GM12878 (cell line): ENCODE results near the gene RRN3. TPM values are rescaled to one million over a fixed set of nuclear protein-coding genes. Genes with fewer than 3 reads are reported as not detected.

Experiments
- ATAC-seq: fragments of 200-7000 bp; cut with Tn5 transposase; 3 replicates; pipeline ENCODE4 v1.9.1; 2020; ENCODE audit warnings: mild to moderate bottlenecking, moderate library complexity
- BruUV-seq: library from RNA; stranded (reverse); fragments of 400-500 nt; replicated peaks from 2 replicates; lab custom pipeline; 2021; lab: Mats Ljungman, UMichigan
- CTCF ChIA-PET: fragments of 300-600 bp; sonication (Branson Sonifier 250); formaldehyde crosslinking; extraction: SDS; loops from one replicate; lab custom pipeline; 2021; ENCODE audit warnings: inconsistent platforms; lab: Yijun Ruan, JAX
- POLR2A ChIA-PET: fragments of 350-600 bp; formaldehyde crosslinking; extraction: SDS; loops from one replicate; lab custom pipeline; 2021; ENCODE audit warnings: inconsistent platforms; lab: Charles Lee
- RAD21 ChIA-PET: fragments of 300-600 bp; sonication (Branson Sonifier 250); formaldehyde crosslinking; loops from one replicate; lab custom pipeline; 2023; ENCODE audit warnings: antibody characterized with exemption; ENCODE audit not compliant: unreplicated experiment; lab: Charles Lee
- SMC1A ChIA-PET: fragments of 300-600 bp; sonication (Branson Sonifier 250); formaldehyde crosslinking; loops from one replicate; lab custom pipeline; 2023; ENCODE audit not compliant: unreplicated experiment, uncharacterized antibody; lab: Charles Lee
- DNase-seq: peaks from one replicate; pipeline ENCODE4 v3.0.0-alpha.2; 2011; ENCODE audit warnings: low read depth, low spot score
- FAIRE-seq: peaks from 3 replicates; lab custom pipeline; 2011; peaks lifted over from hg19 to GRCh38; lab: Jason Lieb, UNC
- H2AFZ ChIP-seq: 2 replicates; pipeline ENCODE4 v1.6.0; 2011; ENCODE audit warnings: low read depth, low read length, control low read depth; ENCODE audit not compliant: control insufficient read depth
- H3K27ac ChIP-seq: 2 replicates; pipeline ENCODE4 v1.5.1; 2011; ENCODE audit warnings: control low read depth; ENCODE audit not compliant: control insufficient read depth, insufficient read depth
- H3K27me3 ChIP-seq, 2 experiments: replicated peaks in 1 of 2; 2 replicates each; pipeline versions ENCODE4 v1.6.0 to v1.6.1; 2011; ENCODE audit warnings: low read length in 1 of 2; ENCODE audit not compliant: control insufficient read depth in 2 of 2, insufficient read depth in 2 of 2
- H3K36me3 ChIP-seq, 2 experiments: 2 replicates each; pipeline ENCODE4 v1.5.1; 2011; ENCODE audit warnings: low read length in 1 of 2; ENCODE audit not compliant: control insufficient read depth in 2 of 2, insufficient read depth in 2 of 2
- H3K4me1 ChIP-seq: 2 replicates; pipeline ENCODE4 v1.6.1; 2011; ENCODE audit warnings: mild to moderate bottlenecking, low read length, moderate library complexity, mixed read lengths; ENCODE audit not compliant: control insufficient read depth, insufficient read depth
- H3K4me2 ChIP-seq: 2 replicates; pipeline ENCODE4 v1.6.0; 2011; ENCODE audit warnings: control low read depth; ENCODE audit not compliant: control insufficient read depth, insufficient read depth
- H3K4me3 ChIP-seq: fragments of 200-600 bp; sonication (generic); 2 replicates; pipeline ENCODE4 v1.5.1; 2016
- H3K79me2 ChIP-seq: 2 replicates; pipeline ENCODE4 v1.6.0; 2011; ENCODE audit warnings: low read length; ENCODE audit not compliant: control insufficient read depth, insufficient read depth
- H3K9ac ChIP-seq: 2 replicates; pipeline ENCODE4 v1.8.0; 2011; ENCODE audit warnings: low read length, control low read depth, mixed read lengths; ENCODE audit not compliant: control insufficient read depth, insufficient read depth
- H3K9me3 ChIP-seq: replicated peaks from 3 replicates; pipeline ENCODE4 v1.5.1; 2011; ENCODE audit warnings: mild to moderate bottlenecking, low read length; ENCODE audit not compliant: control insufficient read depth, insufficient read depth
- H4K20me1 ChIP-seq: 2 replicates; pipeline ENCODE4 v1.6.0; 2011; ENCODE audit not compliant: control insufficient read depth, insufficient read depth
- DPF2 ChIP-seq: fragments of 450-650 bp; IDR thresholded peaks from 2 replicates; pipeline ENCODE4 v1.6.1; 2017; ENCODE audit warnings: mild to moderate bottlenecking
- E2F4 ChIP-seq: IDR thresholded peaks from 2 replicates; pipeline ENCODE4 v1.6.1; 2012; ENCODE audit warnings: low read depth, low read length, improper control_type of control experiment
- EP300 ChIP-seq, 2 experiments: fragments of 150-350 bp in 1 of 2; IDR thresholded peaks; 2 replicates each; pipeline ENCODE4 v1.6.1; 2011 to 2012; ENCODE audit warnings: low read depth in 2 of 2, low read length in 2 of 2, borderline replicate concordance in 1 of 2, improper control_type of control experiment in 1 of 2, inconsistent platforms in 1 of 2; ENCODE audit not compliant: control insufficient read depth in 1 of 2
- IRF3 ChIP-seq: fragments of 450-650 bp; IDR thresholded peaks from 2 replicates; pipeline ENCODE4 v1.6.1; 2014; ENCODE audit warnings: mild to moderate bottlenecking
- NKRF ChIP-seq: fragments of 450-650 bp; conservative IDR thresholded peaks from 2 replicates; pipeline ENCODE4 v1.6.1; 2017; ENCODE audit warnings: mild to moderate bottlenecking, moderate library complexity
- SMAD1 ChIP-seq: fragments of 450-650 bp; IDR thresholded peaks from 2 replicates; pipeline ENCODE4 v1.6.1; 2018; ENCODE audit warnings: mild to moderate bottlenecking, low read depth; ENCODE audit not compliant: partially characterized antibody
- SMAD5 ChIP-seq: IDR thresholded peaks from 2 replicates; pipeline ENCODE4 v1.6.1; 2016; ENCODE audit warnings: antibody characterized with exemption, low read depth
- SP1 ChIP-seq: IDR thresholded peaks from one replicate; pipeline ENCODE4 v1.6.1; 2011; ENCODE audit warnings: low read depth, low read length
- SPI1 ChIP-seq: IDR thresholded peaks from 2 replicates; pipeline ENCODE4 v1.6.1; 2011; ENCODE audit warnings: low read depth, mild to moderate bottlenecking, low read length, moderate library complexity, borderline replicate concordance; ENCODE audit not compliant: insufficient read depth
- TARDBP ChIP-seq: IDR thresholded peaks from 2 replicates; pipeline ENCODE4 v1.6.1; 2016; ENCODE audit warnings: borderline replicate concordance
- WRNIP1 ChIP-seq: IDR thresholded peaks from 2 replicates; pipeline ENCODE4 v1.6.1; 2011; ENCODE audit warnings: low read depth, low read length, improper control_type of control experiment, borderline replicate concordance
- ZSCAN29 ChIP-seq: fragments of 450-650 bp; IDR thresholded peaks from 2 replicates; pipeline ENCODE4 v1.6.1; 2017; ENCODE audit warnings: mild to moderate bottlenecking, moderate library complexity
- WGBS: methylation state at CpG from one replicate; pipeline ENCODE4 v1.1.6; 2016; ENCODE audit warnings: low lambda C conversion rate; ENCODE audit not compliant: insufficient replicate concordance, insufficient coverage; ENCODE audit errors: missing lambda C conversion rate; 5-methylcytosine and 5-hydroxymethylcytosine counted together
- in situ Hi-C: fragments of 300-500 bp; cut with MboI; formaldehyde crosslinking; loops from 9 replicates; pipeline ENCODE4 v1.14.3; 2018; ENCODE audit warnings: mixed read lengths
- intact Hi-C: fragments of 100-400 bp; cut with micrococcal nuclease; formaldehyde crosslinking; loops from one replicate; pipeline ENCODE4 v1.14.2; 2022; ENCODE audit not compliant: unreplicated experiment
- polyA plus RNA-seq, 11 experiments: library from polyadenylated mRNA; depleted of rRNA in 4 of 11; unstranded in 6 of 11; stranded (reverse) in 5 of 11; fragments of >200 nt; fragmentation: Nextera tagmentation in 4 of 11; fragmentation: Illumina TruSeq in 1 of 11; extraction: Ambion mirVana in 4 of 11; extraction: Trizol in 1 of 11; gene quantifications; 1 replicate in 1 of 11; 2 replicates in 10 of 11; pipeline versions ENCODE4 v1.2.1 to v1.2.3, GENCODE V29; 2011 to 2016; ENCODE audit warnings: inconsistent platforms in 2 of 11, missing spikeins in 2 of 11, low read depth in 1 of 11
- total RNA-seq, 4 experiments: library from RNA; depleted of rRNA in 3 of 4; stranded (reverse); fragments of >200 nt in 3 of 4; fragmentation: Illumina TruSeq in 1 of 4; extraction: Trizol in 1 of 4; gene quantifications; 2 replicates each; pipeline versions ENCODE4 v1.2.1 to v1.2.3, GENCODE V29; 2013 to 2021

Gene RRN3
- total and polyA plus RNA-seq, 10 of the 15 experiments (the other 5 are each of a cell fraction or from before 2014, with no cell fraction given), result 21.9 to 55.5 (median 33.2) TPM

GRCh38 chr16:15057681-15058417 lies 36.2 kb downstream of the RRN3 start:
- peaks cover 10 to 23% of the 10 kb centered on the region in 2 experiments for H3K36me3 ChIP-seq
- no peak overlapping the region for H2AFZ ChIP-seq
- RAD21 ChIA-PET, result no interaction called here
- POLR2A ChIA-PET, result no interaction called here
- ATAC-seq (no peak), DNase-seq (no peak), FAIRE-seq (no peak)
- no peak overlapping the region for H3K9ac ChIP-seq
- no peak overlapping the region for H3K4me2 ChIP-seq
- CTCF ChIA-PET, result interaction anchor here (2.2 kb wide), 1 partner anchor 15 kb away, joined by 10 read pairs; no protein-coding TSS in a partner anchor
- no TSS peak for BruUV-seq
- intact Hi-C loops, result no loop called here
- SMC1A ChIA-PET, result interaction anchor here (0.8 kb wide), 1 partner anchor 16 kb away, joined by 5 read pairs; no protein-coding TSS in a partner anchor
- no peaks in the 10 kb centered on the region for H3K27me3 ChIP-seq
- peaks cover 10% of the 10 kb centered on the region for H3K79me2 ChIP-seq
- TF ChIP-seq E2F4, result no peak
- TF ChIP-seq ZSCAN29, result no peak
- no peak for TF ChIP-seq NKRF
- TF ChIP-seq DPF2, result no peak
- TF ChIP-seq WRNIP1, result no peak
- no peak for TF ChIP-seq SMAD5
- no peak for TF ChIP-seq EP300 (IDR thresholded peaks at IDR 0.05; ENCODE audit: borderline replicate concordance in 1 of 2, control insufficient read depth in 1 of 2, low read depth in 2 of 2, low read length in 2 of 2)
- TF ChIP-seq TARDBP, result no peak
- no peak for TF ChIP-seq SP1
- no peak for TF ChIP-seq SMAD1
- TF ChIP-seq IRF3, result no peak
- TF ChIP-seq SPI1, result no peak
- no peaks in the 10 kb centered on the region; the same call in 1 of the 2 replicates for H3K4me1 ChIP-seq
- H4K20me1 ChIP-seq, result no peaks in the 10 kb centered on the region
- in situ Hi-C loops, result no loop called here
- WGBS, result 76% methylated on average over 7 of the region's 7 CpGs
- no peak overlapping the region for H3K4me3 ChIP-seq
- H3K9me3 ChIP-seq, result no peaks in the 10 kb centered on the region
- H3K27ac ChIP-seq, result no peak overlapping the region
